ENCODE data around the gene SFTA2.

DNA sequence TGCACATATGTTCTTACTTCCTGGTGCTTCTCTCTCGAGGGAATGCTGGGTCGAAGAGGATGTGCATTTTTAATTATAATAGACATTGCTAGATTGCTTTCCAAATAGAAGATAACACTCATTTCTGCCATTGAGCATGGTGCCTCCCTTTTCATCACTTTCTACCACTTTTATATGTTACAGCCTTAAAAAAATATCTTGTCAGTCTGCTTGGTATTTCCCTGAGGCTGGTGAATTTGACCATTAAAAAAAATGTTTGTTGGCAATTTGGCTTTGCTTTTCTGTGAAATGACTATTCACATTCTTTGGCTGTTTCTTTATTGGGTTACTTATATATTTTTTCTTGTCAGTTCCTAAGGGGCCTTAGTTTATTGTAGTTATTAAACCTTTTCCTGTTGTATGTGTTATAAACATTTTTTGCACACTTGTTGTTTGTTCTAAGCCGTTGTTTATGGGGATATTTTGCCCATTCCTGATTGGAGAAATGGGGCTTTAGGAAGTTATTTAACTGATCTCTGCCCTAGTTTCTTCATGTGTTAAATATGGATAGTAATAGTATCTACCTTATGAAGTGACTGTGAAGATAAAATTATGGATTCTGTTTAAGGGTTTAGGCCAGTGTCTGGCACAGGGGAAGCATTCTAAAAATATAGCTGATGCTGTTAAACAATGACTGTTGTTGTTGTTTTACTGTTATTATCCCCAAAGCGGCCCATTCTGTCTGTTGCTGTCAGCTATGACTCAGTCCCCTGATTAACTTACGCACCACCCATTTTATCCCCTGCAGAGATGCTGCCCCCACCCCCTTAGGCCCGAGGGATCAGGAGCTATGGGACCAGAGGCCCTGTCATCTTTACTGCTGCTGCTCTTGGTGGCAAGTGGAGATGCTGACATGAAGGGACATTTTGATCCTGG is 43.8 kb downstream of the SFTA2 start:
- TF ChIP-seq, protein P1, sequence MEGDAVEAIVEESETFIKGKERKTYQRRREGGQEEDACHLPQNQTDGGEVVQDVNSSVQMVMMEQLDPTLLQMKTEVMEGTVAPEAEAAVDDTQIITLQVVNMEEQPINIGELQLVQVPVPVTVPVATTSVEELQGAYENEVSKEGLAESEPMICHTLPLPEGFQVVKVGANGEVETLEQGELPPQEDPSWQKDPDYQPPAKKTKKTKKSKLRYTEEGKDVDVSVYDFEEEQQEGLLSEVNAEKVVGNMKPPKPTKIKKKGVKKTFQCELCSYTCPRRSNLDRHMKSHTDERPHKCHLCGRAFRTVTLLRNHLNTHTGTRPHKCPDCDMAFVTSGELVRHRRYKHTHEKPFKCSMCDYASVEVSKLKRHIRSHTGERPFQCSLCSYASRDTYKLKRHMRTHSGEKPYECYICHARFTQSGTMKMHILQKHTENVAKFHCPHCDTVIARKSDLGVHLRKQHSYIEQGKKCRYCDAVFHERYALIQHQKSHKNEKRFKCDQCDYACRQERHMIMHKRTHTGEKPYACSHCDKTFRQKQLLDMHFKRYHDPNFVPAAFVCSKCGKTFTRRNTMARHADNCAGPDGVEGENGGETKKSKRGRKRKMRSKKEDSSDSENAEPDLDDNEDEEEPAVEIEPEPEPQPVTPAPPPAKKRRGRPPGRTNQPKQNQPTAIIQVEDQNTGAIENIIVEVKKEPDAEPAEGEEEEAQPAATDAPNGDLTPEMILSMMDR (conservative IDR thresholded peaks at IDR 0.05; ENCODE audit: low read length) = no peak
- TF ChIP-seq EZH2phosphoT487 (IDR thresholded peaks at IDR 0.05; ENCODE audit: borderline replicate concordance, low read depth, low read length) = no peak

Data from OCI-LY7 (cell line).